GM10847 (cell line): ENCODE measurements around the gene KCNG2.

Source experiments
- POLR2A ChIP-seq: IDR thresholded peaks from 2 replicates; pipeline ENCODE4 v1.6.1; 2011; ENCODE audit not compliant: insufficient read length; ENCODE audit errors: extremely low read depth

The KCNG2 gene

DNA sequence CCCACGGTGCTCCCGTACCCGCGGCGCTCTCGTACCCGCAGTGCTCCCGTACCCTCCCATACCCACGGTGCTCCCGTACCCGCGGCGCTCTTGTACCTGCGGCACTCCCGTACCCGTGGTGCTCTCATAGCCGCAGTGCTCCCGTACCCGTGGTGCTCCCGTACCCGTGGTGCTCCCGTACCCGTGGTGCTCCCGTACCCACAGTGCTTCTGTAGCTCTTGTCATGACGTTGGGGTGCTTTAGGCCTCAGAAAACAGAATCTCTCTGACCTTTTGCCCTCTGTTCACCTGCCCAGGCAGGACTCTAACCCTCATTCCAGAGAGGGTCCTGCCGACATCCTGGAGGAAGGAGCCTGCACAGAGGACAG lies 118.4 kb downstream of the KCNG2 start:
- no peak for TF ChIP-seq POLR2A

DNA sequence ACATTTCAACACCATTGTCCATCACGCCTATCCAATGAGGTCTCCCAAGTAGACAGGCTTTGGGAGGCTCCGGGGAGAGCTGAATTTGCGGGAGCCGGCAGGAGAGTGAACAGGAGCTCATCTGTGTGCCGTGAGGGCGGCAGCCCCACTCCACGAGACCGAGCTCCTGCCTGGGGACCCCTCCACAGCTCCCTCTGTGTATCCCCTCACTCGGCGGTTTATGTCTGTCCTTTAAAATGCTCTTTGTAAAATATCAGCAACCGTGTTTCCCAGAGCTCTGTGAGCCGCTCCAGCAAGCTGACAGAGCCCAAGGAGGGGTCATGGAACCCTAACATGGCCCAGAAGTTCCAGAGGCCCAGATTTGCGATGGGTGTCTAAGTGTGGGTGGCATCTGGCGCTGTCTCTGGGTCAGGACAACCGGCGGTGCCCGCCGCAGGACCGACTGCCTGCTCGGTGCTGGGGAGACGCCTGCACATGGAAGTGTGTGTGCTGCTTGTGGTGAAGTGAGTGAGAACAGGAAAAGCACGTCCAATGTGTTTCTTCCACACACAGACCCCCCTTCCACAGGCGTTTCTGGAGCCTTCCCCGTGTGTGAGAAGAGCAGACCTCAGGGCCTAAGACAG lies 118.9 kb downstream of the KCNG2 start:
- TF ChIP-seq POLR2A, result no peak

DNA sequence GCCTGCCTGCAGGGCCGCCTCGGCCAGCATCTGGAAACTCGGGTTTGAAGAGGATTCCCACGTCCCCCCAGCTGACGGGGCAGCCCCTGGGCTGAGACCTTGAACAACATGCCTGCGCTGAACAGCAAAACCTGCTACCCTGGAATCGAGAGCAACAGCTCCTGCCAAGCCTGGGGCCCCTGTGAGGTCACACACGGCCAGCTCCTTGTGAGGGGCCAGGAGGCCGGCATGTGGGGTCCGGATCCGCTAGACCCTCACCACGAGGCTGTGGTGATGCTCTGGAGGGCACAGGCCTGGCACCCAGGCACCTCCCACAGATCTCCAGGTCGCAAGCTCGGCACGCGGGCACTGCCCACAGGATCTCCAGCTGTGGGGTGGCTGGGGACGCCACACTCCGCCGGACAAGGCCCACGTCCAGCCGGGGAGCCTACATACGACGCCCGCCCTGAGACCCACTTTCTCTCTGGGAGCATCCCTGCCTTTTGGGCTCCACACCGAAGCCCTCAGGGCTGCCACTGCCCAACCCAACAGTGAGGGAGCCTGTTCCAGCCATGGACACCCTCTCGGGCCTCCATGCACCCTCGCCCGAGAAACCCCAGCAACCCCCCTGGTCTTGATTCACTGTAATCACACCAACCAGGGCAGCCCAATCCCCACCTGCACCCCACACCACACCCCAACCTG lies 119.6 kb downstream of the KCNG2 start:
- no peak for TF ChIP-seq POLR2A

DNA sequence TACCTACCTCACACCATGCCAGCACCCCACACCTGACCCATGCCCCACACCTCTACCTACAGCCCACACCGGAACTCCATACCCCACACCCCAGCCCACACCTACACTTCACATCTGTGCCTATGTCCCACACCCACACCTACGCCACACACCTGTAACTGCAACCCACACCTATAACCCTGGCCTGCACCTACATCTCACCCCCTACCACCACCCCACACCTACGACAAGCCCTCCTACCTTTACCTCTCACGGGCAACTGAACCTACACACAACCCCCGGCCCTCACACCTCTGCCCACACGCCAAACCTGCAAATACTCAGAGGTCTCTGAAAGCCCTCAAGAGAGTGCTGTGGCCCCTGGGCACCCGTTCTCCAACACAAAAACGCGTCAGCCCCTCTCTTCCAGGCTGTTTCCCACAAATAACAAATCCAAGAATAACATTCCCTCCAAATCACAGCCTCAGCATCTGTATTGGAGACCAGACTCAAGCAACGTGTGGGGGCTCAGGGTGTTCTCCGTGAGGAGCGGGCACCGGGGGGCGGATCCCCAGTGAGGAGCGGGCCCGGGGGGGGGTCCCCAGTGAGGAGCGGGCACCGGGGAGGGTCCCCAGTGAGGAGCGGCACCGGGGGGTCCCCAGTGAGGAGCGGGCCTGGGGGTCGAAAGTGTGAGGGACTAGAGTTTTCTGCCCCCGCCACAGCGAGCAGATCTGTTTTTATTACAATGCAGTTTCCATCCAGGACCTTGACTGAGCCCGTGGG lies 120.3 kb downstream of the KCNG2 start:
- no peak for TF ChIP-seq POLR2A

DNA sequence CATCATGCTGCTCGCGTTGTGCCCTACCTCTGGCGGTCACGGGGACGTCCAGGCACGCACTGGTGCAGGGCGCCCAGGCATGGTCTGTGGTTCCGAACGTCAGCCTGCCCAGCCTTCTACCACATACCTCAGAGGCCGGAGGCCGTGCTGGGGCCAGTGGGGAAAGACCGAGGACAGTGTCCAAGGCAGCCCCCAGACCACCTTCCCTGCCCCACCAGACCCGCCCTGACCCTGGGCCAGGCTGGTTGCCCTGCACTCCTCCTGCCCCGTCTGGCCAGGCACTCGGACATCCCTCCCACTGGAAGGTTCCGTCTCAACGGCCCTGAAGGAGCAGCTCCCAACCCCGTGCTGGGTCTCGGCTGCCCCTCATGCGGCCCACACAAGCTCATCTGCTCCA lies 120.9 kb downstream of the KCNG2 start:
- TF ChIP-seq POLR2A, result no peak

DNA sequence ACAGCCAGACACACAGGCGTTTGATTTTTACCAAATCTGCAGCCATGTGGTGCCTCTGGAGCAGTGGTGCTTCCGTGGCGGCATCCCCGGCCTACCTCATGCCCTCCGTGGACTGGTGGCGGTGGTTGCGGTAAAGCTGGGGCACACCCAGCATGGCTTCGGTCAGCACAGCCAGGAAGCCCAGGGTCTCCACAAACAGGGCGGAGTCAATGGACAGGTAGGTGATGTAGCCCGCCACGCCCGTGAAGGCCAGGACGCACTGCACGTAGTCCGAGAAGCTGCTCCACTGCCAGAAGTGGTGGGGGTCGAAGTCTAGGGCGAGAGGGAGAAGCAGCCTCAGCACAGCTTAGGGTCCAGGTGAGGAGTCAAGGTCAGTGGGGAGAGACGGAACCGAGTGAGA lies 121.4 kb downstream of the KCNG2 start:
- TF ChIP-seq POLR2A, result no peak

DNA sequence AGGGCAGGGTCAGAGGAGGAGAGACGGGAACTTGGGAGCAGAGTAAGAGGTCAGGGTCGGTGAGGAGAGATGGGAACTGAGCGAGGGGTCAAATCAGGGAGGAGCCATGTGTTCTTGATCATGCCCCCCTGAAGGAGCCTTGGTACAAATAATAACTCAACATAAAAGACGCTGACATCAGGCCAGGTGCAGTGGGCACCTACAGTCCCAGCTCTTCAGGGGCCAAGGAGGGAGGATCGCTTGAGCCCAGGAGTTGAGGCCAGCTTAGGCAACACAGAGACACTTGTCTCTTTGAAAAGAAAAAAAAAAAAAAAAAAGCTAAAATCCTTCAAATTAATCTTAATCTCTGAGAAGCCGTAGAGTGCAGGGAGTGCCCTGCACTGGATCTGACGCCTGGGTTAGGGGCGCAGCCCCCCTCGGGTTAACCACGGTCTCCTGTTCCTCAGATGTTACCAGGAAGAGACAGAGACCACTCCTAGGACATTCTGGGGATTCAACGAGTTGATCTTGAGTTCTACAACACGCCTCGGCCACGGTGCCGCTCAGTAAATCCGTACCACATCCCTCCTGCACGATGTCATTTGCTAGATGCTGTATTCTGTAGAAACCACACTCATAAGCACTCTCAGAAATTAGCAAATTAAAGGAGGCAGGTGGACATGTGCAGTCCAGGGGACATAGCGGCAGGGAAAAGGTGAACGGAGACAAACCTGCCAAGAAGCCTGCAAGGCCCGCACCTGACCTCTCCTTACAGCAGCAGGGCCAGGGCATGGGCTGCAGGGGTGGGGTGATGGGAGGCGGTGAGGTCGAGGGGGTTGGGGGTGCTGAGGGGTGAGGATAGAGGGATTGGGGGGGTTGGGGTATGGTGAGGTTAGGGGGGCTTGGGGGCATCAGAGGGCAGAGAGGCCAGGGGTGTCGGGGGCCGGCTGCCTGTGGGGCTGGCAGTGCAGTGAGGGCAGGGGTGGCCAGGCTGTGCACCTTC lies 124.5 kb downstream of the KCNG2 start:
- TF ChIP-seq POLR2A, result no peak

DNA sequence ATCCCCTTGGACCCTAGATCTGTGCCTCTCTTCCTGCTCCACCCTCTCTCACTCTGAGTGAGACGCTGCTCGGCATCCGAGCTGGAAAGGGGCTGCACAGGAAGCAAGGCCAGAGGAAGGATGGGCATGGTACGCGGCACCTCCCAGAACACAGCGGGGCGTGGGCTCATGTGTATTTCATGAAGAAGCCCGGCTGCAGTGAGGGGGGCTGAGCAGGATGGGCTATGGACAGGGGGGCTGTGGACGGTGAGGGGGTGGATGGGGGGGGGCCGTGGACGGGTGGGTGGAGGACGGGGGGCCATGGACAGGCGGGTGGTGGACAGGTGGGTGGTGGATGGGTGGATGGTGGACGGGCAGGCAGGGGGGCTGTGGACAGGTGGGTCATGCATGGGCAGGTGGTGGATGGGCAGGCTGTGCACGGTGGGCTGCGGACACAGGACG lies 125.3 kb downstream of the KCNG2 start:
- no peak for TF ChIP-seq POLR2A

DNA sequence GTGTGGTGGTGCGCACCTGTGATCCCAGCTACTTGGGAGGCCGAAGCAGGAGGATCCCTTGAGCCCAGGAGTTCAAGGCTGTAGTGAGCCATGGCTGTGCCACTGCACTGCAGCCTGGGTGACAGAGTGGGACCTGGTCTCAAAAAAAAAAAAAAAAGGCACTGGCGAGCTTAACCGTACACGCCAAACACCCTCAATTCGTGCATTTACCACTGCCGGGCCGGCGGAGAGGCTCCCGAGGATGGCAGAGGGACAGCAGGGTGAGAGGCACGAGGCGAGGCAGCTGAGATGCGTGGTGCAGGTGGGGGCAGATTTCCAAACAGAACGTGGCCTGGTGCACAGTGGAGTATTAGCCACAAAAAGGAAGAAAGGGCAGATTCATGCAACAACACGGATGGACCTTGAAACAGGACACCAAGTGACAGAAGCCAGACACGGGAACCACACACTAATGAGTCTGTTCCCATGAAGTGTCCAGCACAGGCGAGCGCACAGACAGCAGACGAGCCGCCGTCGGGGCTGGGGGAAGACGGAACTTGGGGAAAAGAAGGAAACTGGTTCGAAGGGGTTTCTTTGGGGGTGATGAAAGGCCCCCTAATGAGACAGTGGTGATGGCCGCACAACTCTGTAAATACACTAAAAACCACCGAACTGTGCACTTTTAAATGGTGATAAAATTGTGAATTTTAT lies 126.3 kb downstream of the KCNG2 start:
- TF ChIP-seq POLR2A, result no peak

DNA sequence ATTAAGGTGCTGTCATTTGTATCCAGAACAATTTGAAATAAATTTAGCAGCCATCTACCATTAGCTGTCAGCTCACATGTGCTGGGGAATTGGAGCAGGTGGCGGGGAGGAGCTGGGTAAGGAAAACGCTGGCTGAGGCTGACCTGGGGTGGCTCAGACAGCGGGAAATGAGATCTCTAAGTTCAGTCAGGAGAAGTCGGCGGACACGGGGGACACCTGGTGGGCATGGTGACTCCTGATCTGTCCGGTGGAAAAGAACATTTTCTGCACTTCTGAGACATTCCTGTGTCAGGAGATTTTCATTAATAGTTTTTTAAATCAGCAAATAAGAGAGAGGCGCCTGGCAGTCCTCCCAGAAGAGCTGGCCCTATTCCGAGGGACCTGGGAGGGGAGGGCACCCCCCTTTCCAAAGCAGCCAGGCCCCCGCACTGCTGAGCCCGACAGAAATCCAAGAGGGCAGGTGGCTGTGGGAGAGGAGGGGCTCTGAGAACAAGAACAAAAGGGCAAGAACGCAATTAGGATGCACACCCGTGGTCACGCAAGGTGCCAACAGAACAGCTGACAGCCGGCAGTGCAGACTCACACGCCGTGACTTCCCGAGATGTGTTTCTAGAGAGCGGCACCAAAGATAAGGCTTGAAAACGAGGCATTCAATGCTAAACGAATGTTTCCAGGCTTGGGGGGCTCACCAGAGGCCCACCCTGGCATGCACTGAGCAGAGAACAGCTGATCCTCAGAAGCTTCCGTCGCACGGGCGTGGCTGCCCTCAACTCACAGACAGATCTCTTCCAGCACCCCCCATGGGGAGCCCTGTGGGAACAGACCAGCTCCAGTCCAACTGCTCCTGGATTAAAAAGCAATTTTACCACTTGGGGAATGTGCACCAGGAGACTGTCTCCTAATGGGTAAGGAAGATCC lies 127.3 kb downstream of the KCNG2 start:
- TF ChIP-seq POLR2A, result no peak

DNA sequence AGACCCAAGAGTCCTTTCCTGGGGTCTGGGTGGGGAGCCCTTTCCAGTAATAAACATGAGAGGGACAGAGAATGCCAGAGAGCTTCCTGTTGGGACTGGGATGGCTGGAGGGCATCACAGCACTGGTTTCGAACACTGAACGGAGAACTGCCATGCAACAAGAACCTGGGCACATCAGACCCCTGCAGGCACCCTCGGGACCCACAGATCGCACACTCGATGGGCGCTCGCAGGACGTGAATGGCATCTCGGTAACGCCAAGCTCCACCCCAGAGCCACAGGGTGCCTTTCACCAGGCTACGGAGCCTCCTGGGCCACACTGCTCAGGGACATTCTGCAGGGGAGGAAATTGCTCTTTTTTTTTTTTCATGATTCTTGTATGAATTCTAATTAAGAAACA lies 128.6 kb downstream of the KCNG2 start:
- TF ChIP-seq POLR2A, result no peak

DNA sequence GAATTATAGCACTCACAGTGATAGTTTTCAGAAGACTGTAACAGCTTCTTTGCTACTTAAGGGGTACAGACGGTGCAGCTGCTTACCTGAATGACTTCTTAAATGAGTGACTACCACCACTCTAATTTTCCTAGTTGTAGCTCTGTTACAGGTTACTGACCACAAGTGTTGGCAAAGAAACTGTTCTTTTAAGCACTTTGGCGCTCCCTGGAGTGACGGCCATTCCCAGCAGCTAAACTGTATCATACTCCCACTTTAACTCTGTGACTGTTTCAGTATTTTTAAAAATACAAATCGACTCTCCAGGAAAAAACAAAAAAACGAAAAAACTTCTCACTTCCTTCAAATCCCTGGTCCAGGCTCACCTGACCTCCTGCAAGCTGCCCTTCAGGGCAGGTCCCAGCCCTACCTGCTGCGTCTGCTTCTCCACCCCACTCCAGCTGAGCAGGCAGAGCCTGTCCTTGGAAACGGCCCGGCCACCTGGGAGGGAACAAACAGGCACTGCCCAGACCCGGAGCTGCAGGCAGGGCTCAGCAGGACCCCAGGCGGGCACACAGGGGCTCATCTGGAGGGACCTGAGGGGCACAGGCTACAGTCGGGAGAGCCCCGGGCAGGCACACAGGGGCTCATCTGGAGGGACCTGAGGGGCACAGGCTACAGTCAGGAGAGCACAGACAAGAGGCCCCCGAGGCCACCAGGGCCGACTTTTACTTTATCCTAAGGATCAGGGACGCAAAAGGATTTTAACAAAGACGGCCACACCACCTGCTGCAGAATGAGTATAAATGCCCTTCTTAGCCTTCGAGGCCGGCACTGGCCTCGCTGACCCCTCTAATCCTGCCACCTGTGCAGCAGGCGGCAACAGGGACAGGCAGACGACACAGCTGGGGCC lies 129.2 kb downstream of the KCNG2 start:
- TF ChIP-seq POLR2A, result no peak
